H1 (cell line): Measurements from ENCODE around the gene ARHGEF6. TPM values are rescaled to one million over a fixed set of nuclear protein-coding genes. Genes with fewer than 3 reads are reported as not detected.

Experiments used
- HDAC2 ChIP-seq, 2 experiments: fragments of 300-600 bp in 1 of 2; sonication (generic) in 1 of 2; IDR thresholded peaks; 2 replicates each; pipeline ENCODE4 v1.6.1; 2011 to 2012; ENCODE audit warnings: low read depth in 2 of 2, low read length in 2 of 2, mild to moderate bottlenecking in 2 of 2, moderate library complexity in 2 of 2, borderline replicate concordance in 1 of 2, inconsistent platforms in 1 of 2
- polyA plus RNA-seq, 7 experiments: library from polyadenylated mRNA; depleted of rRNA in 3 of 7; stranded (reverse) in 5 of 7; unstranded in 2 of 7; fragments of >200 nt in 5 of 7; fragments of 200-250 nt in 2 of 7; gene quantifications; 1 replicate in 5 of 7; 2 replicates in 1 of 7; 4 replicates in 1 of 7; pipeline versions ENCODE4 v1.2.1 to v1.2.3, GENCODE V29; 2011 to 2013; ENCODE audit warnings: missing spikeins in 2 of 7, mixed read lengths in 2 of 7
- total RNA-seq: library from RNA; stranded (reverse); fragmentation: NEBNext Ultra II Directional; extraction: Animal tissue kit (Norgen Biotek cat#: 25700); gene quantifications from 2 replicates; pipeline ENCODE4 v1.2.1, GENCODE V29; 2021

Gene ARHGEF6
- total and polyA plus RNA-seq, 2 of the 8 experiments (the other 6 are each of a cell fraction or from before 2014, with no cell fraction given), result 3.6 to 3.7 TPM

GRCh38 chrX:136691028-136691809, 89.5 kb downstream of the ARHGEF6 start (continued):
- no peak for TF ChIP-seq HDAC2 (IDR thresholded peaks at IDR 0.05; ENCODE audit: borderline replicate concordance in 1 of 2, low read depth in 2 of 2, low read length in 2 of 2)
- TF ChIP-seq, all 59 proteins: peak for 0
